ENCODE data around the gene WLS.
A peak's percentile ranks its signal among the peaks of the same experiment; 100 is the strongest.

GRCh38 chr1:68206848-68207689 lies 25.3 kb downstream of the WLS start:
- no peak for TF ChIP-seq BACH2 (CRISPR knock-in tag; IDR thresholded peaks at IDR 0.05; ENCODE audit: borderline replicate concordance)
- peak; percentile 51 for TF ChIP-seq ISL1 (CRISPR knock-in tag; IDR thresholded peaks at IDR 0.05)
- no peak for TF ChIP-seq ZFP30 (CRISPR knock-in tag; IDR thresholded peaks at IDR 0.05)
- TF ChIP-seq ZFP3 (CRISPR knock-in tag; IDR thresholded peaks at IDR 0.05) = no peak
- no peak for TF ChIP-seq POU6F1 (CRISPR knock-in tag; IDR thresholded peaks at IDR 0.05; ENCODE audit: borderline replicate concordance, low read depth)
- TF ChIP-seq ZC3H10 (CRISPR knock-in tag; IDR thresholded peaks at IDR 0.05) = no peak
- no peak for TF ChIP-seq PATZ1 (CRISPR knock-in tag; IDR thresholded peaks at IDR 0.05; ENCODE audit: borderline replicate concordance)
